ENCODE results near the gene ENOX1. TPM values are rescaled to one million over a fixed set of nuclear protein-coding genes. Genes with fewer than 3 reads are reported as not detected.

Gene ENOX1
- total RNA-seq, 4 donors from 2014 or later, result 2.2 to 8.9 (median 6.2) TPM

GRCh38 chr13:43221611-43222010, 565.2 kb downstream of the ENOX1 start:
- no peak for TF ChIP-seq CTCF (IDR thresholded peaks at IDR 0.05)
- DNase-seq (ENCODE audit: low spot score) (no peak), ATAC-seq (ENCODE audit: low FRiP score) (no peak)

- no peak for DNase-seq (ENCODE audit: low spot score)
- no peak for TF ChIP-seq CTCF (IDR thresholded peaks at IDR 0.05)
- ATAC-seq (ENCODE audit: low FRiP score), result no peak
Observed at GRCh38 chr13:43220873-43221595, 565.7 kb downstream of the ENOX1 start.

DNA sequence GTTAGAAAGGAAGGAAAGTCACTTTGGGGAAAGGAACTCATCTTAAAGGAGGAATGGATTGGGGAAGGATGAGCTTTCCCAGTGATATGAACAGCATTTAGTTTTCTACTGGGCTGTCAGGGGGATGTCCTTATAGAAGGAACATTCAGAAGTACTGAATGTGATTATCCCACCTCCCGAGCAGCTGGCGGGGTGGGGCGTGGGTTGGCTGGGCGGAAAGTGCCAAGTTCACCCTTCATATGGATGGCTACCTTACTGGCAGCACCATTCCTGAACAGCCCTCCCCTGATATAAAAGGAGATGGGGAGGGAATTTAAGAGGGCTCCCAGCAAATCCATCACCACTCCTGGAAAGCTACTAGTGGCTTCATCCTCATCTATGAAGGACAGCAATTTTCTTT, 572.6 kb downstream of the ENOX1 start:
- TF ChIP-seq CTCF (IDR thresholded peaks at IDR 0.05), result no peak
- DNase-seq (ENCODE audit: low spot score) (no peak), ATAC-seq (ENCODE audit: low FRiP score) (no peak)

GRCh38 chr13:43206838-43207237, 579.9 kb downstream of the ENOX1 start:
- no peak for ATAC-seq (ENCODE audit: low FRiP score)
- no peak for TF ChIP-seq CTCF (IDR thresholded peaks at IDR 0.05)
- DNase-seq (ENCODE audit: low spot score), result no peak

GRCh38 chr13:43205416-43205815, 581.4 kb downstream of the ENOX1 start:
- DNase-seq (ENCODE audit: low spot score) (no peak), ATAC-seq (ENCODE audit: low FRiP score) (no peak)
- TF ChIP-seq CTCF (IDR thresholded peaks at IDR 0.05), result no peak

DNA sequence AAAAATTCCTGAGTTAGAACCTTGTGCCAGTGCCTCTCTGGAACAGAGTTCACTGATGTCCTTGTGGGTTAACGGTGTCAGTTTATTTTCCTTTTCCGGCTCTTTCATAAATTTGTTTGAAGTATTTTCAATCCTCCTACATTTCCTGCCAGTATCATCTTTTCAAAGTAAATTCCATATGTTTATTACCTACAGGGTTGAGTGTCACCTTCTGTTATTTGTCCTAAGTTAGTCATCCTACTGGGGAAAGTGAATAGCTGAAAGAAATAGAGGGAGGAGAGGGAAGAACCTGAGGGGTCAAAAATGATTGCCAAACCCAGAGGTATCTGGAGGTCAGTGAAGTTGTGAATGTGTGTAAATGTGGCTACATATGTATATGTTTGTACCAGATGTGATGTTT, 582.2 kb downstream of the ENOX1 start:
- DNase-seq (ENCODE audit: low spot score) (no peak), ATAC-seq (ENCODE audit: low FRiP score) (no peak)
- TF ChIP-seq CTCF (IDR thresholded peaks at IDR 0.05), result no peak

DNA sequence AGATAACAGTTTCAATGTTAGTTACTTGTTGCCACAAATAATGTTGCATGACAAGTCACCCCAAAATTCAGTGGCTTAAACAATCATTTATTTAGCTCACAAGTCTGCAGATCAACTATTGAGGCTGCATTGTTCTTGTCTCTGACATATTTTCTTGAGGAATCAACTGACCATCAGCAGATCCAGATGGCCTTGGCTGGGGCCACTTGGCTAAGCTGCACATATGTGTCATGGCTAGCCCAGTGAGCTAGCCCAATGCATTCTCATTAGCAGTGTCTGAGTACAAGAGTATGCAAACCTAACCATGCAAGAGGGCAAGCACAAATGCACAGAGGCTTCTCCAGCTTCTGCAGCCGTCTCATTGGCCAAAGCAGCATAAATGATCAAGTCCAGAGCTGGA, 583.0 kb downstream of the ENOX1 start:
- DNase-seq (ENCODE audit: low spot score) (no peak), ATAC-seq (ENCODE audit: low FRiP score) (no peak)
- TF ChIP-seq CTCF (IDR thresholded peaks at IDR 0.05), result no peak

All from omental fat pad (tissue), 4 donors.